ENCODE results near the gene PRIMPOL. TPM values are rescaled to one million over a fixed set of nuclear protein-coding genes. Genes with fewer than 3 reads are reported as not detected.

Gene PRIMPOL
- total RNA-seq, 1 donor from 2014 or later: 12.8 TPM

DNA sequence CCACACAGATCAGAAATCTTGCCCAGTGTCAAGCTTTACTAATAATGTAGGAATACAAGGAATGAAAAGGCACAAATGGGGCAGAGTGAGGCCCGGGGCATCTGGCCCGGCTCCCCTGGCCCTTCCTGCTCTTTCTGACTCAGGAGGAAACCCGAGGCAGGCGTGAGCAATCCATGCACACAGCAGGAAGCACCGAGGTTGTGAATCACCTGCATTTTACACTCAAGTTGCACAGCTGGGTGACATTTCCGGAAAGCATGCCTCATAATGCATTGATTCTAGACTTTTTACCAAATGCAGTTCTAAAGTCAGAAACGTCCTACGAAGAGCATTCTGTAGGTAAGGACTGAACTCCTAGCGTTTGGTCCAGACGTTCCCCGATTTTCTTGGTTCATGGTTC lies 38.9 kb downstream of the PRIMPOL start:
- no peak overlapping the region for H3K4me3 Mint-ChIP-seq (ENCODE audit: unreplicated experiment)
- H3K27me3 Mint-ChIP-seq (ENCODE audit: unreplicated experiment): no peaks in the 10 kb centered on the region
- TF ChIP-seq, protein P1, sequence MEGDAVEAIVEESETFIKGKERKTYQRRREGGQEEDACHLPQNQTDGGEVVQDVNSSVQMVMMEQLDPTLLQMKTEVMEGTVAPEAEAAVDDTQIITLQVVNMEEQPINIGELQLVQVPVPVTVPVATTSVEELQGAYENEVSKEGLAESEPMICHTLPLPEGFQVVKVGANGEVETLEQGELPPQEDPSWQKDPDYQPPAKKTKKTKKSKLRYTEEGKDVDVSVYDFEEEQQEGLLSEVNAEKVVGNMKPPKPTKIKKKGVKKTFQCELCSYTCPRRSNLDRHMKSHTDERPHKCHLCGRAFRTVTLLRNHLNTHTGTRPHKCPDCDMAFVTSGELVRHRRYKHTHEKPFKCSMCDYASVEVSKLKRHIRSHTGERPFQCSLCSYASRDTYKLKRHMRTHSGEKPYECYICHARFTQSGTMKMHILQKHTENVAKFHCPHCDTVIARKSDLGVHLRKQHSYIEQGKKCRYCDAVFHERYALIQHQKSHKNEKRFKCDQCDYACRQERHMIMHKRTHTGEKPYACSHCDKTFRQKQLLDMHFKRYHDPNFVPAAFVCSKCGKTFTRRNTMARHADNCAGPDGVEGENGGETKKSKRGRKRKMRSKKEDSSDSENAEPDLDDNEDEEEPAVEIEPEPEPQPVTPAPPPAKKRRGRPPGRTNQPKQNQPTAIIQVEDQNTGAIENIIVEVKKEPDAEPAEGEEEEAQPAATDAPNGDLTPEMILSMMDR (IDR thresholded peaks at IDR 0.05; ENCODE audit: partially characterized antibody, unreplicated experiment): no peak
- no peaks in the 10 kb centered on the region for H3K36me3 Mint-ChIP-seq (ENCODE audit: unreplicated experiment)
- DNase-seq: no peak
- H3K4me1 Mint-ChIP-seq (ENCODE audit: low read depth, unreplicated experiment): no peaks in the 10 kb centered on the region
- H3K27ac Mint-ChIP-seq (ENCODE audit: unreplicated experiment): no peak overlapping the region
- H3K9me3 Mint-ChIP-seq (ENCODE audit: unreplicated experiment): no peaks in the 10 kb centered on the region

DNA sequence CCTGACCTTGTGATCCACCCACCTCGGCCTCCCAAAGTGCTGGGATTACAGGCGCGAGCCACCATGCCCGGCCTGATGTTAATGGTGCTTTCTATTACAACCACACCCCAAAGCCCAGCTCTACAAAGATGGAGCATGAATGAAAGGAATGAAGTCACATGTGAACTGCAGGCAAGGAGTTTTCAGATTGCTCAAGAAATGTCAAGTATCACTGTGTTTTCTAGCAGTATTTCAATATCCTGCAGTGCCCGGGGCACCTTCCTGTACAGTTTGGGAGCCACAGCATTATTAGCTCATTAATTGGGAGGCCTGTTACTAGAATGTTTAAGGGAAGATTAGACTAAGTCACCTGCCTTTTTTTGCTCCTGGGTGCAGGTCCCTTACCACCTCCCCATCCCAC lies 40.1 kb downstream of the PRIMPOL start:
- H3K36me3 Mint-ChIP-seq (ENCODE audit: unreplicated experiment): no peaks in the 10 kb centered on the region
- DNase-seq: no peak
- no peak overlapping the region for H3K4me3 Mint-ChIP-seq (ENCODE audit: unreplicated experiment)
- H3K27ac Mint-ChIP-seq (ENCODE audit: unreplicated experiment): no peak overlapping the region
- no peaks in the 10 kb centered on the region for H3K4me1 Mint-ChIP-seq (ENCODE audit: low read depth, unreplicated experiment)
- TF ChIP-seq, protein P1 (IDR thresholded peaks at IDR 0.05; ENCODE audit: partially characterized antibody, unreplicated experiment): no peak
- no peaks in the 10 kb centered on the region for H3K27me3 Mint-ChIP-seq (ENCODE audit: unreplicated experiment)
- no peaks in the 10 kb centered on the region for H3K9me3 Mint-ChIP-seq (ENCODE audit: unreplicated experiment)

DNA sequence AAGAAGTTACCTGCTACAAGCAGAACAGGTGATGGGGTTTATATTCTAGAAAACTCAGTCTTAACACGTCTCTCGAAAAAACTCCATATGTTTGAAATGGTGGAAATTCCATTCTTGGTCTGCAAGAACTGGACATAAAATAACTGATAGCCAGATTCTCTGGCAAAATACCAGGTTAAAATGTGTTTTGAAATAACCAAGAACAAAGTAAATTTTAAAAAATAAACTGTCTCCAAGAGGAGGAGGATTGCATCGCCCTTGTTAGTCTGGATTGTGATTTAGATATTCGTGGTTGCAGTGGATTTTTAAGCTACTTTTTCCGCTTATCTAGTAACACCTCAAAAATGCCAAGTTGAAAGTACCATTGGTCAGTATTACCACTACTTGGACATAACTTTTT lies 43.5 kb downstream of the PRIMPOL start:
- H3K4me3 Mint-ChIP-seq (ENCODE audit: unreplicated experiment): no peak overlapping the region
- no peaks in the 10 kb centered on the region for H3K36me3 Mint-ChIP-seq (ENCODE audit: unreplicated experiment)
- H3K27me3 Mint-ChIP-seq (ENCODE audit: unreplicated experiment): no peaks in the 10 kb centered on the region
- no peaks in the 10 kb centered on the region for H3K4me1 Mint-ChIP-seq (ENCODE audit: low read depth, unreplicated experiment)
- TF ChIP-seq, protein P1 (IDR thresholded peaks at IDR 0.05; ENCODE audit: partially characterized antibody, unreplicated experiment): no peak
- DNase-seq: no peak
- H3K27ac Mint-ChIP-seq (ENCODE audit: unreplicated experiment): no peak overlapping the region
- peaks cover 2% of the 10 kb centered on the region for H3K9me3 Mint-ChIP-seq (ENCODE audit: unreplicated experiment)

DNA sequence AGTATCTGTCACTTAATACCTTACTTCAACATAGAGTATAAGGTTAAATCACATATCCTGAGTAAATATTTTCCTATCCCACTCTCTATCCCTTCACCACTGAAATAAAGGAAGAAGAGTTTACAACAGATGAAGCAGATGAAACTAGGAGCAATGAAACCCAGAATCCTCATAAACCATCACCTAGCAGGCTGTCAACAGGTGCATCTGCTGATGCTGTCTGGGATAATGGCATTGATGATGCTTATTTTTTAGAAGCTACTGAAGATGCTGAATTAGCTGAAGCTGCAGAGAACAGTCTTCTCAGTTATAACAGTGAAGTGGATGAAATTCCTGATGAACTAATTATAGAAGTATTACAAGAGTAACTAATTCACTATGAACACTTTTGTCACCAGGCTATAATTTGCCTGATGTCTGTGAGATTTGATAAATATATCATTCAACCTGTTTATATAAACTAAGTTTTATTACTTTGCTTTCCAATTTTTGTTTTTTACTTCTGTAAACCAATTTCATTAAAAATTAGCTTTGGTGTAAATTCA lies 44.9 kb downstream of the PRIMPOL start:
- Mint-ChIP-seq H3K27ac (ENCODE audit: unreplicated experiment) (no peak overlapping the region), H3K27me3 (ENCODE audit: unreplicated experiment) (no peaks in the 10 kb centered on the region), H3K4me3 (ENCODE audit: unreplicated experiment) (no peak overlapping the region), H3K9me3 (ENCODE audit: unreplicated experiment) (peaks cover 2% of the 10 kb centered on the region), H3K4me1 (ENCODE audit: low read depth, unreplicated experiment) (no peaks in the 10 kb centered on the region), H3K36me3 (ENCODE audit: unreplicated experiment) (no peaks in the 10 kb centered on the region)
- TF ChIP-seq, protein P1 (IDR thresholded peaks at IDR 0.05; ENCODE audit: partially characterized antibody, unreplicated experiment): no peak
- no peak for DNase-seq

DNA sequence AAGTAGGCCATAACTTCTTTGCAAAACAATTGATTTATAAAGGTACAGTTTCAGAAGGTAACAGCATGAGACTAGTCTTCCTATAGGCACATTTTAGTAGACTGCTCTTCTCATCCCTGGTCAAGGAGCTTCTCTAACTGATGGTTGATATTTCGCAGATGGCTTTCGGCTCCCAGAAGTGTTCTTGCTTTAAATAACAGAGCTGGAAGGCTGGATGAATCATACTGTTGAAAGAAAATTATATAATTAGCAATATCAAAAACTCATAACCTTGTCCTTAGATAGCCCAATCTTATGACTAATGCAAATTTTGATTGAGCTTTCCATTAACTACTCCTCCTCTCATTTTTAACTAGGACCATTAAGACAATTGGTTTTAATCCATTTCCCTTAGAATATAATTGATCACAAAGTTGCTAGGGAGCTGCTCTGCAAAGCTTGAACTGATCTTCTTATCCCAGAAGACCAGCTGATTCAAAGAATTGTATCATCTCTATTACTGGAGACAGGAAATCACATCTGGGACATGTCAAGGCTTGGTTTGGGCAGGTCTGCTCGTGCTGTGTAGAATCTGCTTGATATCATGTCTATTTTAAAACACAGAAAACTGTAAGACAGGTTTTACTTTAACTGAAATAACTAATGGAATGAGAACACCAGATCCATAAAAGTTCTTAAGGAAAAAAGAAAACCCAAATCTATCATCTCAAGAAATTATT lies 45.8 kb downstream of the PRIMPOL start:
- no peaks in the 10 kb centered on the region for H3K36me3 Mint-ChIP-seq (ENCODE audit: unreplicated experiment)
- H3K27me3 Mint-ChIP-seq (ENCODE audit: unreplicated experiment): no peaks in the 10 kb centered on the region
- TF ChIP-seq, protein P1 (IDR thresholded peaks at IDR 0.05; ENCODE audit: partially characterized antibody, unreplicated experiment): no peak
- no peaks in the 10 kb centered on the region for H3K4me1 Mint-ChIP-seq (ENCODE audit: low read depth, unreplicated experiment)
- H3K27ac Mint-ChIP-seq (ENCODE audit: unreplicated experiment): no peak overlapping the region
- no peak overlapping the region for H3K4me3 Mint-ChIP-seq (ENCODE audit: unreplicated experiment)
- H3K9me3 Mint-ChIP-seq (ENCODE audit: unreplicated experiment): peaks cover 2% of the 10 kb centered on the region
- no peak for DNase-seq

Data from glutamatergic neuron (in vitro differentiated cells).